Activated T-cell treated with anti-CD3 and anti-CD28 coated beads for 1 hour (primary cell): ENCODE results near the gene TMEM87B.
A peak's percentile ranks its signal among the peaks of the same experiment; 100 is the strongest.

ENCODE experiments used
- DNase-seq: peaks from one replicate; pipeline ENCODE4 v3.0.0-alpha.2; 2020; ENCODE audit warnings: low read depth

TMEM87B gene

GRCh38 chr2:112150851-112151250 is 95.8 kb downstream of the TMEM87B start:
- DNase-seq: no peak

GRCh38 chr2:112151271-112151670 is 96.2 kb downstream of the TMEM87B start:
- no peak for DNase-seq

- no peak for DNase-seq
Measured at GRCh38 chr2:112151701-112152440, 96.8 kb downstream of the TMEM87B start.

GRCh38 chr2:112152476-112153178 is 97.6 kb downstream of the TMEM87B start:
- DNase-seq: no peak

GRCh38 chr2:112153179-112153490 is 98.1 kb downstream of the TMEM87B start:
- no peak for DNase-seq

- DNase-seq: no peak
Measured at GRCh38 chr2:112153501-112153900, 98.4 kb downstream of the TMEM87B start.

GRCh38 chr2:112154246-112155117 is 99.4 kb downstream of the TMEM87B start:
- no peak for DNase-seq

GRCh38 chr2:112155331-112156151 is 100.5 kb downstream of the TMEM87B start:
- DNase-seq: peak; percentile 20

GRCh38 chr2:112156152-112156986 is 101.3 kb downstream of the TMEM87B start:
- DNase-seq: no peak

- no peak for DNase-seq
Measured at GRCh38 chr2:112157472-112157871, 102.4 kb downstream of the TMEM87B start.

- DNase-seq: no peak
Measured at GRCh38 chr2:112159454-112159921, 104.4 kb downstream of the TMEM87B start.

GRCh38 chr2:112160283-112161250 is 105.5 kb downstream of the TMEM87B start:
- DNase-seq: no peak

- DNase-seq: no peak
Measured at GRCh38 chr2:112161431-112162145, 106.5 kb downstream of the TMEM87B start.

GRCh38 chr2:112162341-112162740 is 107.3 kb downstream of the TMEM87B start:
- no peak for DNase-seq

GRCh38 chr2:112162956-112163355 is 107.9 kb downstream of the TMEM87B start:
- no peak for DNase-seq

- DNase-seq: no peak
Measured at GRCh38 chr2:112163541-112163981, 108.5 kb downstream of the TMEM87B start.

- no peak for DNase-seq
Measured at GRCh38 chr2:112164876-112165275, 109.8 kb downstream of the TMEM87B start.

- no peak for DNase-seq
Measured at GRCh38 chr2:112165296-112165695, 110.2 kb downstream of the TMEM87B start.
